Progenitor cell of endocrine pancreas (in vitro differentiated cells): ENCODE results near the gene OCRL. TPM values are rescaled to one million over a fixed set of nuclear protein-coding genes. Genes with fewer than 3 reads are reported as not detected.

Experiments
- DNase-seq: peaks from one replicate; pipeline ENCODE4 v3.0.0; 2021; ENCODE audit warnings: low spot score; ENCODE audit not compliant: unreplicated experiment
- H3K27ac Mint-ChIP-seq: 2 replicates; pipeline ENCODE4 v1.8.0; 2021; ENCODE audit warnings: mild to moderate bottlenecking, moderate library complexity, mixed read lengths
- H3K27me3 Mint-ChIP-seq: 2 replicates; pipeline ENCODE4 v1.8.0; 2021; ENCODE audit warnings: mixed read lengths
- H3K36me3 Mint-ChIP-seq: 2 replicates; pipeline ENCODE4 v1.8.0; 2022; ENCODE audit warnings: mixed read lengths; ENCODE audit not compliant: insufficient read depth
- H3K4me1 Mint-ChIP-seq: 2 replicates; pipeline ENCODE4 v1.8.0; 2021; ENCODE audit warnings: low read depth, mixed read lengths
- H3K4me3 Mint-ChIP-seq: 2 replicates; pipeline ENCODE4 v1.8.0; 2021; ENCODE audit warnings: low read depth, mild to moderate bottlenecking, moderate library complexity, mixed read lengths
- H3K9me3 Mint-ChIP-seq: 2 replicates; pipeline ENCODE4 v1.8.0; 2021; ENCODE audit warnings: low read depth, mixed read lengths
- CTCF ChIP-seq: fragments of 200-600 bp; sonication (generic); IDR thresholded peaks from one replicate; pipeline ENCODE4 v1.5.0; 2021; ENCODE audit warnings: antibody characterized with exemption, mild to moderate bottlenecking; ENCODE audit not compliant: unreplicated experiment
- total RNA-seq: library from RNA; stranded (reverse); gene quantifications from 2 replicates; pipeline ENCODE4 v1.2.1, GENCODE V29; 2021

The OCRL gene
- total RNA-seq, 1 donor from 2014 or later: 57.2 TPM

- Mint-ChIP-seq H3K36me3 (no peaks in the 10 kb centered on the region), H3K27me3 (peaks cover 11% of the 10 kb centered on the region), H3K4me1 (no peaks in the 10 kb centered on the region), H3K27ac (no peak overlapping the region), H3K4me3 (no peak overlapping the region), H3K9me3 (no peaks in the 10 kb centered on the region)
- no peak for DNase-seq
- no peak for TF ChIP-seq CTCF
Measured at GRCh38 chrX:129641941-129642340, 101.9 kb downstream of the OCRL start.

Other genes with a start within 250 kb of the OCRL start
- gene SMARCA1, start 16.8 kb upstream of the OCRL start, total RNA-seq: 183 TPM in 2 replicates
- 0.14 and 0.38 TPM in 2 replicates for gene APLN, start 114.7 kb downstream of the OCRL start, total RNA-seq
- gene XPNPEP2, start 198.7 kb downstream of the OCRL start, total RNA-seq: 0.11 TPM in 1 of 2 replicates, not detected in the other
- gene SASH3, start 239.7 kb downstream of the OCRL start, total RNA-seq: not detected in 2 replicates